HCT116 (cell line): ENCODE data around the gene MIEF1.

ENCODE experiments used
- CBX3 ChIP-seq: IDR thresholded peaks from 2 replicates; pipeline ENCODE4 v1.6.1; 2012; ENCODE audit warnings: low read depth
- EZH2 ChIP-seq: fragments of 200-600 bp; sonication (generic); IDR thresholded peaks from 2 replicates; pipeline ENCODE4 v1.6.1; 2017; ENCODE audit warnings: antibody characterized with exemption, mixed run types
- JUND ChIP-seq: IDR thresholded peaks from 2 replicates; pipeline ENCODE4 v1.6.1; 2012
- MAX ChIP-seq: IDR thresholded peaks from 2 replicates; pipeline ENCODE4 v1.6.1; 2012
- POLR2A ChIP-seq: IDR thresholded peaks from 2 replicates; pipeline ENCODE4 v1.7.0; 2011; ENCODE audit warnings: borderline replicate concordance; ENCODE audit not compliant: insufficient read depth, insufficient read length; ENCODE audit errors: extremely low read depth
- POLR2AphosphoS5 ChIP-seq: IDR thresholded peaks from 2 replicates; pipeline ENCODE4 v1.6.1; 2011; ENCODE audit warnings: mild to moderate bottlenecking, low read depth, low read length, moderate library complexity
- RAD21 ChIP-seq: IDR thresholded peaks from 2 replicates; pipeline ENCODE4 v1.6.1; 2012; ENCODE audit warnings: low read depth, mild to moderate bottlenecking
- SP1 ChIP-seq: IDR thresholded peaks from 2 replicates; pipeline ENCODE4 v1.6.1; 2012; ENCODE audit warnings: low read depth
- ZNF274 ChIP-seq: fragments of 200-500 bp; sonication (Bioruptor generic); IDR thresholded peaks from 2 replicates; pipeline ENCODE4 v1.6.1; 2014; ENCODE audit warnings: mild to moderate bottlenecking, low read depth, low read length, inconsistent platforms
- TF ChIP-seq, protein P1 (sequence below), 3 experiments: fragments of 200-600 bp in 1 of 3; sonication (generic) in 1 of 3; IDR thresholded peaks in 2 of 3; conservative IDR thresholded peaks in 1 of 3; 2 replicates each; pipeline ENCODE4 v1.5.1; 2012 to 2017; ENCODE audit warnings: low read depth in 2 of 3, low read length in 2 of 3, antibody characterized with exemption in 1 of 3, borderline replicate concordance in 1 of 3, control low read depth in 1 of 3, mild to moderate bottlenecking in 1 of 3, mixed read lengths in 1 of 3, mixed run types in 1 of 3, moderate library complexity in 1 of 3; ENCODE audit not compliant: insufficient read depth in 1 of 3

DNA sequence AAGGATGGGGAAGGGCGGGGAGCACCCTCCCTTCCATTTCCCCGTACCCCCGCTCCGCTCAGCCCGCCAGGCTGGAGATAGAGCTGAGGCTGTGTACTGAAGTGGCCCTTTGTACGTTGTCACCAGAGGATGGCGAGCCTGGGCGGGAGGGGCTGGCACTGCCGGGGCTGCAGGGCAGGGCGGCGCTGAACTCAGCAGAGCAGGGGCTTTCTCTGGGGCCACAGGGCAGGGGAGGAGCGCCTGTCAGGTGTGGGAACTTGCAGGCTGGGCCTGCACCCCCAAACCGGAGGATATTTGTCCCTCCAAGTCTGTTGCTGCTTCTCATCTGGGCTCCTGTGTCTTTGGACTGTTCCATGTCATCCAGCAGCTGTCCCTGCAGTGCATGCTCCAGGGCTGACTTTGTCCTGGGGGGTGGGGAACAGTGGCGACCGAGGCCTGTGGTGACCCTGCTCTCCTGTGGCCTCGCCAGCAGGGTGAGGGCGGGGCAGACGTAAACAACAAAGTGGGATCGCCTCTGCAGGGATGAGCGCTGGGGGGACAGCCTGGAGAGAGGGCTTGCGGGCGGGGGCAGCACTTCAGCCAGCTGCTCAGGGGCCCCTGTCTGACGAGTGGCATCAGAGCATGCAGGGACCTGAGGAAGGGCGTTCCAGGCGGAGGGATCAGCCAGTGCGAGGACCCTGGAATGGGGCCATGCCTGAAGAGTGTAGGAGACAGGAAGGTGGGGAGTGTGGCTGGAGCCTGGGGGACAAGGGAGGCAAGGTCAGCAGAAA, 32.2 kb upstream of the MIEF1 start:
- TF ChIP-seq MAX (no peak), EZH2 (no peak), CBX3 (no peak), JUND (no peak), SP1 (no peak), POLR2A (no peak), ZNF274 (no peak), RAD21 (no peak), POLR2AphosphoS5 (no peak)
- TF ChIP-seq, protein P1, sequence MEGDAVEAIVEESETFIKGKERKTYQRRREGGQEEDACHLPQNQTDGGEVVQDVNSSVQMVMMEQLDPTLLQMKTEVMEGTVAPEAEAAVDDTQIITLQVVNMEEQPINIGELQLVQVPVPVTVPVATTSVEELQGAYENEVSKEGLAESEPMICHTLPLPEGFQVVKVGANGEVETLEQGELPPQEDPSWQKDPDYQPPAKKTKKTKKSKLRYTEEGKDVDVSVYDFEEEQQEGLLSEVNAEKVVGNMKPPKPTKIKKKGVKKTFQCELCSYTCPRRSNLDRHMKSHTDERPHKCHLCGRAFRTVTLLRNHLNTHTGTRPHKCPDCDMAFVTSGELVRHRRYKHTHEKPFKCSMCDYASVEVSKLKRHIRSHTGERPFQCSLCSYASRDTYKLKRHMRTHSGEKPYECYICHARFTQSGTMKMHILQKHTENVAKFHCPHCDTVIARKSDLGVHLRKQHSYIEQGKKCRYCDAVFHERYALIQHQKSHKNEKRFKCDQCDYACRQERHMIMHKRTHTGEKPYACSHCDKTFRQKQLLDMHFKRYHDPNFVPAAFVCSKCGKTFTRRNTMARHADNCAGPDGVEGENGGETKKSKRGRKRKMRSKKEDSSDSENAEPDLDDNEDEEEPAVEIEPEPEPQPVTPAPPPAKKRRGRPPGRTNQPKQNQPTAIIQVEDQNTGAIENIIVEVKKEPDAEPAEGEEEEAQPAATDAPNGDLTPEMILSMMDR (IDR thresholded peaks at IDR 0.05 in 2 of 3, conservative IDR thresholded peaks at IDR 0.05 in 1 of 3; ENCODE audit: borderline replicate concordance in 1 of 3, insufficient read depth in 1 of 3, low read depth in 2 of 3, low read length in 2 of 3) = no peak
